Gastroesophageal sphincter (tissue), 3 donors: Measurements from ENCODE around the gene TMTC2.

Source experiments
- POLR2A ChIP-seq, 2 donors: fragments of 450-650 bp; IDR thresholded peaks; one replicate each; pipeline ENCODE4 v1.6.1; 2017; ENCODE audit warnings: antibody characterized with exemption in 2 of 2, mild to moderate bottlenecking in 2 of 2, moderate library complexity in 1 of 2
- TF ChIP-seq, protein P1 (sequence below), 4 experiments: fragments of 200-600 bp in 2 of 4; fragments of 450-650 bp in 2 of 4; sonication (generic) in 1 of 4; IDR thresholded peaks; one replicate each; pipeline ENCODE4 v1.5.1; 2017 to 2019; ENCODE audit warnings: antibody characterized with exemption in 4 of 4, mild to moderate bottlenecking in 2 of 4, moderate library complexity in 2 of 4

DNA sequence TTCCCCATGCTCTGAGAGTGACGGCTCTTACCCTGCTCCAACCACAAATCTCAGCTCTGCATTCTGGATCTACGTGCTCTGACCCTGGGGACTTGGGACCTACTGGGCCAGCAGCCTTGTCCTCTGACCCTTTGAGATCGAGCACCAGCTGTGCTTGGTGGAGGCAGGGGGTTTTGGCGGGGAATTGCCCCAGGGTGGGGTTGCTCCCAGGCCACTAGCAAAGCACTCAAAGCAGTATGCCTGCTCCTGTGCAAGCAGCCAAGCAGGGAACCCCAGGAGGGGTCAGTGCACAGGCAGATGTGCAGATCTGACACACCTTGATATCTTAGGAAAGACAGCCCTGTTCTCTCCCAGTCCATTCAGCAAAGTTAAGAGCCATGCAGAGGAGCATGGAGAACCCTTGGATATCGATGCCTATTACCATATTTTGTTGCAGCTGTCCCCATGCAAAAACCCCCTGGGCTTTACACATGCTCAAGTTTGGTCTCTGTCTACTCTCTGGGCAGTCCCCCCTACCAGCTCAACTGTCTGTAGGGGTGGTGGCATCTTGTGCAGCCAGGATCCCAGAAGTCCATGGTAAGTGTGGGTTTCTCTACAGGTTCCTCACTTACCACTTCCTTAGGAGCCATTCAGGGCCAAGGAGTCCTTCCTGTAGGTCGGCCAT, 319.0 kb downstream of the TMTC2 start:
- TF ChIP-seq POLR2A (IDR thresholded peaks at IDR 0.05) = no peak
- TF ChIP-seq, protein P1, sequence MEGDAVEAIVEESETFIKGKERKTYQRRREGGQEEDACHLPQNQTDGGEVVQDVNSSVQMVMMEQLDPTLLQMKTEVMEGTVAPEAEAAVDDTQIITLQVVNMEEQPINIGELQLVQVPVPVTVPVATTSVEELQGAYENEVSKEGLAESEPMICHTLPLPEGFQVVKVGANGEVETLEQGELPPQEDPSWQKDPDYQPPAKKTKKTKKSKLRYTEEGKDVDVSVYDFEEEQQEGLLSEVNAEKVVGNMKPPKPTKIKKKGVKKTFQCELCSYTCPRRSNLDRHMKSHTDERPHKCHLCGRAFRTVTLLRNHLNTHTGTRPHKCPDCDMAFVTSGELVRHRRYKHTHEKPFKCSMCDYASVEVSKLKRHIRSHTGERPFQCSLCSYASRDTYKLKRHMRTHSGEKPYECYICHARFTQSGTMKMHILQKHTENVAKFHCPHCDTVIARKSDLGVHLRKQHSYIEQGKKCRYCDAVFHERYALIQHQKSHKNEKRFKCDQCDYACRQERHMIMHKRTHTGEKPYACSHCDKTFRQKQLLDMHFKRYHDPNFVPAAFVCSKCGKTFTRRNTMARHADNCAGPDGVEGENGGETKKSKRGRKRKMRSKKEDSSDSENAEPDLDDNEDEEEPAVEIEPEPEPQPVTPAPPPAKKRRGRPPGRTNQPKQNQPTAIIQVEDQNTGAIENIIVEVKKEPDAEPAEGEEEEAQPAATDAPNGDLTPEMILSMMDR (IDR thresholded peaks at IDR 0.05) = no peak
